ENCODE measurements around the gene PNPLA3.

Gene PNPLA3

DNA sequence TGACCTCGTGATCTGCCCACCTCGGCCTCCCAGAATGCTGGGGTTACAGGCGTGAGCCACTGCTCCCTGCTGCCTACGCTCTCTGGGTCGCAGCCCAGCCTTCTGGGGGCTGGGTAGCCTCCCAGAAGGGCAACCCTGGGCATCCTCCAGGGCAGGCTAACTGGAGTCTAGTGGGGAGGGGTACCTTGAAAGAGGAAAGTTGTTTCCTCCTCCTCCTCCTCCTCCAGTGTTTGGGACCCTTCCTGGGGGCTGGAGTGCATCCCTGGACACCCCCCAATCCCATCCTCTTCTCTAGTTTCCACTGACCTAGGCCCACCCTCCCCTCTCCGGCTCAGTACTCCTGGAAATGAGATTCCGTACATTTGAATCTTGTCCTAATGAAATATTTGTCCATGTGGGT lies 1.3 kb downstream of the PNPLA3 start:
- no peak for DNase-seq

DNA sequence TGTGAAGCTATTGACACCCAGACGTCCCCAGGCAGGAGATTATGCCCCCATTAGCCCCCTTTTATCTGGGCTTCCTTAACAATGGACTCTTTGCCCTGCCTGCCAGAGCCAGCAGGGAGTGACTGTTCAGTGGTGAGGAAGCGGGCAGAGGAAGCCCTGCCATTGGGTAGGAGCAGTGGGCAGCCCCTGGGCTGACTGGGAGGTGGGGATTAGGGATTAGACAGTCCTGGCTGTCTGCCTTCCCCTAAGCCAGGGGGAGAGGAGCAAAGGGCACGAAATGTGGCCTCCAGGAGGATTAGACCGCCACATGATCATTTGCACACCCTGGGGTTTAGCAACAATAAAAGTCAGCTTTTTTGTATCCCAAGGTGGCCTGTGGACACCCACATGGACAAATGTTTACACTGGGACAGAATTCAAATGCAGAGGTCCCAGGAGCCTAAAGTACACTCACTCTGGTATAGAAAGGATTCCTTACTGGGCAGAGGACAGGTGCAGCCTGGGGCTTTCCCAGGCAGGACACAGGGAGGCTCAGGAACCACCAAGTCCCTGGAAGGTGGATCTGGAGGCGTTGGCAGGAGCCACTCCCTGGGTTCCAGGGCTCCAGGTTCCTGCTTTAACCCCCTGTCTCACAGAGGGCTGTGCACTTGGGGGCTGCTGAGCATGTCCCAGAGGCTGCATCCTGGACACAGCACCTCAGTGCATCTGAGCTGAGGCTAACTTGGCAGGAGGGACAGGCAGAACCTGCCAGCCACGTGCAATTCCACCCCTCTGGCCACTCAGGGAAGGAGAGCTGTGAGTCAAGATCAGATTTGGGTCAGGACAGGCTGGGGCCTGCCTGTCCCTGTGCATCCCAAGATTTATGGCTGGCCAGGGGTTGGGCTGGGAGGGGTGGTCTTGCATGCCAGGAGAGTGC lies 2.1 kb downstream of the PNPLA3 start:
- DNase-seq, result no peak

DNA sequence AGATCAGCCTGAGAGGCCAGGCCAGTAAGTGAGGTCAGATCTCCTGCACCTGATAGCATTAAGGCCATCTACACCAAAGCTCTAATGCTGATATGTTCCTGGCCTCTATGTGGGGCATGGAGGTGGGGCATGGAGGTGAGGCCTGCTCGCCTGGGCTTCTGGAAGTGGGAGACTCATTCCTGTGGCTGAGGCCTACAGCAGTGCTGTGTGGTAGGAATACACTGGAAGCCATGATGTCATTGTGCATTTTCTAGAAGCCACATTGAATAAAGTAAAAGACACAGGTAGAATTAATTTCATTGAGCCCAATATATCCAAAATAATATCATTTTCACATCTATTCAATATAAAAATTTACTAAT lies 2.7 kb downstream of the PNPLA3 start:
- no peak for DNase-seq

DNA sequence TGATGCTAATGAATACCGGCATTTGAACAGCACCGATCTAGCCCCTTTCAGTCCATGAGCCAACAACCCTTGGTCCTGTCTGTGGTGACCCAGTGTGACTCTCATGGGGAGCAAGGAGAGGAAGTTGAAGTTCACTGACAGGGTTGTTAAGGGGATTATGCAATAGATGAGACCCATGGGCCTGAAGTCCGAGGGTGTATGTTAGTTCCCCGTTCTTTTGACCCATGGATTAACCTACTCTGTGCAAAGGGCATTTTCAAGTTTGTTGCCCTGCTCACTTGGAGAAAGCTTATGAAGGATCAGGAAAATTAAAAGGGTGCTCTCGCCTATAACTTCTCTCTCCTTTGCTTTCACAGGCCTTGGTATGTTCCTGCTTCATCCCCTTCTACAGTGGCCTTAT lies 4.9 kb downstream of the PNPLA3 start:
- DNase-seq, result no peak

DNA sequence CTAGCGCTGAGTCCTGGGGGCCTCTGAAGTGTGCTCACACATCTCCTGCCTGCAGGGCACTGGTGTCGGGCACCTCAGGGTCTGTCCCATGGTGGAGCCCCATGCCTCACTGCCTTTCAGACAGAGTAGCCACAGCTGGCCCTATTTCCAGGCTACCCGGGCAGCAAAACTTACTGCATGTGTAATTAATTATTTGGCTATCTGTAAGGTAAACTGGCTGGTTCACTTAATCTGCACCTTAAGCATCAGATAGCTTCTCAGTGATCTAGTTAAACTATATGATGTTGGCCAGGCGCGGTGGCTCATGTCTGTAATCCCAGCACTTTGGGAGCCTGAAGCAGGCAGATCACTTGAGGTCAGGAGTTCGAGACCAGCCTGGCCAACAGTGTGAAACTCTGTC lies 5.3 kb downstream of the PNPLA3 start:
- DNase-seq, result no peak

DNA sequence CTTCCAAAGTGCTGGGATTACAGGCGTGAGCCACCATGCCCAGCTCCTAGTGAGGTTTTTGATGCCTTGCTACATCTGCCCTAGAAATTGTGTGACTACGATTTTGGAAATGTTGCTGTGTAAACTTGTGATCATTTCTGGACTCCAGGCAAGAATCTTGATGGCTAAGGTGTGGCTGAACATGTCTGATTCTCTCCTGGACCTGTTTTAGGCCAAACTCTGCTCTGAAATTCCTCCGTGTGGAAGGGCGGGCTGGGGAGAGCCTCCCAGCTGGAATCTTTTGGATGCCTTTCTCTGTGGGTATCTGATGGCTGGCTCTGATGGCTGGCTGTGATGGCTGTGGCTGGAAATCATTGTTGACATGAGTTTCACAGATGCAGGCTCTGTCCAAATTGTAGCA lies 8.2 kb downstream of the PNPLA3 start:
- DNase-seq, result no peak

DNA sequence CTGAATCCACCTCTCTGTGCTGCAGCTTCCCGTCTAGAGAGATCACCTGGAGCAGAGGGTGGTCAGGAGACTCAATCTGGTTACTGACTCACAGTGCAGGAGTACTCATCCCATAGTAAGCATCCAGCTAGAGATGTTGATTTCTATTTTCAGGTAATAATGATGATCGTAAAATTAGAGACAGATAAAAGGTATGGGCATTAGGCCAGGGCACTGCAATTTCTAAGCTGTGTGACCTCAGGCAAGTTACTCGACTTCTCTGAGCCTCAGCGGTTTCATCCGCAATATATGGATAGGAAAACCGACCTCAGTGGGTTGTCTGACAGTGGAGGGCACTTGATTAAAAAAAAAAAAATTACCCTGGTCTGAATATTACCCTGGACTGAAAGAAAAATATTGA lies 17.8 kb downstream of the PNPLA3 start:
- no peak for DNase-seq

DNA sequence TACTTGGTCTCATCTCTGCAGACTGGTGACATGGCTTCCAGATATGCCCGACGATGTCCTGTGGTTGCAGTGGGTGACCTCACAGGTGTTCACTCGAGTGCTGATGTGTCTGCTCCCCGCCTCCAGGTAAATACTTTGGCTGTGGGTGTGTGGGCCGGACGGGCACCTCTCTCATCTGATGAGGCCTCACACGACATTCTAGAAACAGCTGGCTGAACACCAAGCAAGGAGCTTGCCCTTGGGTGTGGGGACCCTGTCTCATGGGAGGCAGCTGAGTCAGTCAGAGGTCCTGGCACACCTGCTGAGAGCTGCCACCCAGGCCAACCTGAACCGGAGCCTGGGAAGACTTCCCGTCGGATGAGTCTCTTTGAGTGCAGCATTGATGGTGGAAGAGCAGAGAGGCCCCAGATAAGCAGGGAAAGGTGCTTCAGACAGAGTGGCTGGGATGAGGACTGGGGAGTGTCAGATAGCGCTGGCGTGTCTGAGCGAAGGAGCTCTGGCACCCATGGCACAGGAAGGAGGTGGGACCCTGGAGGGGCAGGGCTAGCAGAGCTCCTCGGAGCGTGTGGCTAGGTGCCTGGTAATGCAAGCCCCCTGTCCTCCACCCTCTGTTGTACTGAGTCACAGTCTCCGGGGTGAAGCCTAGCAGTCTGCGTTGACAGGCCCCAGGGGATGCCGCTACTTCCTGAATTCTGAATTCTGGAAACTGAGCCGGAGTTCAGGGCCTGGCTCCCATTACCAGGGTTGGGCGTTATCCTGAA lies 21.2 kb downstream of the PNPLA3 start:
- no peak for DNase-seq

DNA sequence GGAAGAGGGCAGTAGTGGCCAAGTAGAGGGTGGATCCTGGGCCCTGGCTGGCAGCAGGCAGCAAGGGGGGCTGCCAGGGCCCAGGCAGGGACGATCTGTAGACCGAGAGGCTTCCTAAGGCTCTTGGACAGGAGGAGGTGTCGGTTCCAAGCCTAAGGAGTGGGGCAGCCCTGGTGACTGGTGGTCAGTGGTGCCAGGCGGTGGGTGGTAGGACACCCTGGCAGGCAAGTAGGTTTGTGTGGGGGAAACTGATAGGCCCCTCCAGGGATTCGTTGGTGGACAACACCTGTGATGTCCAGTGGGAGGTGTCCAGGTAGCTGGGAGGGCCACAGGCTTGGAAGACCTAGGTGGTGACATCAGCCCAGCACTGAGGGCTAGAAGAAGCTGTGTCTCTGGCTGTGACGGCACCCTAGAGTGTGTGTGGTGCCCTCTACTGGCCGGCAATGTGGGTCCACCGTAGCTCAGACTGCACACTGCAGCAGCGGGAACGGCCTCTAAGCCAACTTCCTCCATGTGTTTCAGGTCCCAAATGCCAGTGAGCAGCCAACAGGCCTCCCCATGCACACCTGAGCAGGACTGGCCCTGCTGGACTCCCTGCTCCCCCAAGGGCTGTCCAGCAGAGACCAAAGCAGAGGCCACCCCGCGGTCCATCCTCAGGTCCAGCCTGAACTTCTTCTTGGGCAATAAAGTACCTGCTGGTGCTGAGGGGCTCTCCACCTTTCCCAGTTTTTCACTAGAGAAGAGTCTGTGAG lies 22.2 kb downstream of the PNPLA3 start:
- DNase-seq, result peak in 8 of 14 donors; percentile 2 to 27 (median 16)

DNA sequence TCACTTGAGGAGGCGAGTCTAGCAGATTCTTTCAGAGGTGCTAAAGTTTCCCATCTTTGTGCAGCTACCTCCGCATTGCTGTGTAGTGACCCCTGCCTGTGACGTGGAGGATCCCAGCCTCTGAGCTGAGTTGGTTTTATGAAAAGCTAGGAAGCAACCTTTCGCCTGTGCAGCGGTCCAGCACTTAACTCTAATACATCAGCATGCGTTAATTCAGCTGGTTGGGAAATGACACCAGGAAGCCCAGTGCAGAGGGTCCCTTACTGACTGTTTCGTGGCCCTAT lies 22.7 kb downstream of the PNPLA3 start:
- DNase-seq, result no peak

DNA sequence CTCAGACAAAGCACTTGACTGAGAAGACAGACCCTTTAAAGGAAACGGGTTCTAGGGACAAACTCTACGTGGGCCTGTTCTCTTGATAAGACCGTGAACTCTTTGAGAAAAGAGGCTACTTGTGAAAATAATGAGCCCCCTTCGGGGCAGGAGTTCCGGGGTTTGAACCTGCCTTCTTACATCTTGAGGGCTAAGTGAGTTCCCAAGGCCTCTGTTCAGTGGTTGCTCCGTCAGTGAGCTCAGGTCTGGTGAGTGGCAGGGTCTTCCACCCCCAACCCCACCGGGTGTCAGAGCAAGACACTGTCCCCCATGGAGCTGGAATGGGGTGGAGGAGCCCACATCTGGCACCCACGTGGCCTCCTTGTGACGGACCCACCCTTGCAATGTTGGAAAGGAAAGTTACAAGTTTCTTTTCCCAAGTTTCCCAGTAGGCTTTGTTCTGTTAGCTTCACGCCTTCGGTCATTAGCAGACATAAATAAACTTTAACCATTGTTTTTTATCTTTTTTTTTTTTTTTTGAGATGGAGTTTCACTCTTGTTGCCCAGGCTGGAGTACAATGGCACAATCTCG lies 25.3 kb downstream of the PNPLA3 start:
- no peak for DNase-seq

DNA sequence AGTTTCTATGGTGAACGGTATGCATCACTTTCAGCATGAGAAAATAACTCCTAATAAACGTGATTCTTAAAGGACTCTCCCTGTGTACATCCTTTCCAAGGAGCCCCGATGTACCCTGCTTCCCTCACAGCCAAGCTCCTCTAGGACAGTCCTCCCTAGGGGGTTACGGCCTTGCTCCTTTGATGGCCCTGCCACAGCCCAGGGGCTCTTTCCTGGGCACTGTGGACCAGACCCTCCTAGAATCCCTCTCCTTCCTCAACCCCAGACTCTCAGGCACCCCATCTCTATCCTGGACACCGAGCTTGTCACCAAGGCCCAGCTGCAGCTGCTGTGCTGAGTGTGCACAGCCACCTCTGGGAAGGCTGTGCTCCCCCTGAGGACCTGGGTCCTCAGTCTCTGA lies 27.8 kb downstream of the PNPLA3 start:
- no peak for DNase-seq

DNA sequence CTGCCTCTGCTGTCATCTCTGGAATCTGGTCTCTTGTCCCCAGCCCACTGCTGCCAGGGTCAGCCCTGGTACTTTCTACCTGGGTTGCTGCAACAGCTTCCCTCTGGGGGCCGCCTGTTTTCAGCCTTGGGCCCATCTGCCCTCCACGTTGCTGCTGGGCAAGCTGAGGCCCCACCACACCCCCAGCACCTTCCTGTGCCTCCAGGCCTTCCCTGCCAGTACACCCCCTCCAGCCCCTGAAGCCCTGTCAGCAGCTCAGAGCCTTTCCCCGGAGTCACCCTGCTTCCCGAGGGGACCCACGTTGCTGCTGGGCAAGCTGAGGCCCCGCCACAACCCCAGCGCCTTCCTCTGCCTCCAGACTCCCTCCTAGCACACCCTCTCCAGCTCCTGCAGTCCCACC lies 28.4 kb downstream of the PNPLA3 start:
- no peak for DNase-seq

DNA sequence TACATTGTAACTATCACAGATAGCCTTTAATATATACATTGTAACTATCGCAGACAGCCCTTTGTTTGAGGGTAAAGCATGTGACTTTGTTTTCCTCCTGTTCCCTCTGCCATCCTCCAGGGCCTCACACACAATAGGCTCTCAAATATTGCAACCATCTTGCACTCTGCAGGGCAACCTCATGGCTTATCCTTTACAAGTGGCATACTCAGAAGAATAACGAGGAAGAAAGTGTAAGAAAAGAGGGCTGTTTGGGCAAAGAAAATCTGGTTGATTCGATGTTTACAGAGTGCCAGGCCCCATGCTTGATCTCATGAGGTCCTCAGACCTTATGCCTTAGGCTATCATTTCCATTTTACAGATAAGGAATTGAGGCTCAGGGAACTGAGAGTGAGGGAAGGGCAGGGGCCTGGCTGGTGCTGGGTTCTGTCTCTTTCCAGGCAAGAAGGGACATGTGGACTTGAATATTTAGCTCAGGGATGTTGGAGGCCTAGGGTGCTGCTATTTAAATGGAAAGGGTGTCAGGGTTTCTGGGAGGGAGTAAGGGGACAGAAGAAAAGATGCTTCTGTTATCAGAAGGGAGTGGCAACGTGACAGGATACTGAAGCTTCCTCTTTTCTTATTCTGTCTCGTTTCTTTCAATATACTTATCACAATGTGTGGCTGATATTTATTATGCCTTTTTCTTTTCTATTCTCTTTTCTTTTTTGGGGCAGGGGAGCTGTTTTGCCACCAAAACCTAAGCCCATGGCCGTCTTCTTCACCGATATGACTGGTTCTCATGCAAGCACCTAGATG lies 30.6 kb downstream of the PNPLA3 start:
- no peak for DNase-seq

DNA sequence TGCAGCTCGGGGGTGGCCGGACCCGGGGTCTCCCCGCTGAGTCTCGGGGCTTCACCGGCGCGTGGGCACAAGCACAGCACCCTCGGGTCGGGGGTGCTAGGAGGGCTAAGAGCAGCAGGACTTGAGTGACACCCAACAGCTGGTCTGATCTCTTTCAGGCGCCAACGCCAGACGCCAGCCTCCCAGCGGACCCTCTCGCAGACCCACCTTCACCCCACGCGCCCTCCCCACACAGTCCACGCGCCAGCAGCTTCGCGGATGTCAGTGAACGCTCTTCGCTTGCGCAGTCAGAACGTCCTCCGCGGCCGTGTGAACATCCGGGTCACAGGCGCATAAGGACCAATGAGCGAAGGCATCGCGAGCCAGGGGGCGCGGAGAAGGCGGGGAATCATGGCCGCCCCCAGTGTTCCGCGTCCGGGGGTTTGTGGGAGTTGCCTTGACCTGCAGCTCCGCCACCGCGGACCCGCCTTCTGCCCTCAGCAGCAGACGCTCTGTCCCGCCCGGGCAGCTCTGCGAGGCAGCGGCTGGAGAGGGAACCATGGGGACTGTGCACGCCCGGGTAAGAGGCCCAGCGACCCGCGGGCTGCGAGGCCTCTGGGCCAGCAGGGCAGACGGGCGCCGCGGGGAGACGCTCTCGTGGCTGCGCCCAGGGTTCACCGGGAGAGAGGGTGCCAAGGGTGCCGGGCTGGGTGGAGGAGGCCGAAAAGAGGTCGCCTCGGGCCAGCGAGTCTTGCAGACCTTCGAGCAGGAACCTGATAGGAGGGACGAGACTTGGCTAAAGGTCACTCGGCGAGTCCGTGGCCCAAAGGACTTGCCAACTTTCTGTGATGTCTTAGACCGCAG lies 31.7 kb downstream of the PNPLA3 start, which contains the start of gene SAMM50:
SAMM50 (plus strand) TSS at position 403 of the 843 bp plus-strand sequence; CDS start at position 539, 136 bp downstream.
- peak; percentile 61 to 93 (median 90) for DNase-seq

DNA sequence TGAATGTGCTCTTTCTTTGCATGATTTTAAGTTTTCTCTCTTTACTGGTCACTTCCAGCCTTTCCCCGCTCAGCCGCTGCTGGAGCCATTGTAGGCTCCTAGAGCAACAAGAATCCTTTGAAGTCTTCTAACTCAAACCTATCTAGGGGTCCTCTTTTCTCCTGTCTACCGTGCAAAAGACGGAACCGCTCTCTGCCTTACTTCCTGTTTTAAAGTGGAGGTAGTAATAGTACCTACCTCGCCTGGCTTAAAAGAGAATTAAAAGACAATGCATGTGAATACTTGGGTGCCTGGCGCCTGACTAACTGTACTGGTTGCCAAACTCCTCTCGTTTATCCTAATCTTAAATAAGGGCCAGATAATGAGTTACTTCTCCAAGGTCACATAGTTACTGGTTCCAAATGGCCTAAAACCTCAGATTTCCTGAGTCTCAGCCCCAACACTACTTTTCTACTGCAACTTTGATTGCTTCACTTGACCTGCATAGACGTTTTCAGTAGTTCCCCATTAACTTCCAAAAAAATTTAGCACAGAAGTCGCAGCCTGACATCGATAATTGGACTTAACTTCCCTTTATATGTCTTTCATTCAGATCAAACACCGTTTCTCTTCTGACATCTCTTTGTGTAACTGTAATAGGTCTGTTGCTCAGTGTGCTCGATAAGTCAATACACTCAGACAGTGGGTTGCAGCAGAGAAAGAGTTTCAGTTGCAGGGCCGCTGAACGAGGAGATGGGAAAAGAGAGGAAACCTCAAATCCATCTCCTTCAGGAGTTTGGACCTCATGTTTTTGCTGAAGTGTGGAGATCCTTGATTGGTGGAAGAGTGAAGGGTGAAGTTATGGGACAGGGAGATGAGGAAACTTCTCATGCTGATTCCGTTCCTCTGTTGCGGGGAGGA lies 32.5 kb downstream of the PNPLA3 start:
- no peak for DNase-seq

DNA sequence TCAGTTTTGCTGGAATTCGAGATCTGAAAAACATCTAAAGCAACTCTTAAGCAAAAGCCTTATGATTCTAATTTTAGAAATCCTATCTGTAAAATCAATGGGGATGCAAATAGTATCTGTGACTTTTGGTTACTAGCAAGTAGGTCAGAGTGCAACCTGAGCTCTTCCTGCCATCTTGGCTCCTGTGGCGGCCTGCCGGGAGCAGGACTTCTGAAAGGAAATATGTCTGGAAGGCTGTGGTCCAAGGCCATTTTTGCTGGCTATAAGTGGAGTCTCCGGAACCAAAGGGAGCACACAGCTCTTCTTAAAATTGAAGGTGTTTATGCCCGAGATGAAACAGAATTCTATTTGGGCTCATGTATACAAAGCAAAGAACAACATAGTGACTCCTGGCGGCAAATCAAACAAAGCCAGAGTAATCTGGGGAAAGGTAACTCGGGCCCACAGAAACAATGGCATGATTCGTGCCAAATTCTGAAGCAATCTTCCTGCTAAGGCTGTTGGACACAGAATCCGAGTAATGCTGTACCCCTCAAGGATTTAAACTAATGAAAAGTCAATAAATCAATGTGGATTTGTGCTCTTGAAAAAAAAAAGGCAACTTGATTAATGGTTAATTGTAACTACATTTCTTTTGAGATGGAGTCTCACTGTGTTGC lies 33.3 kb downstream of the PNPLA3 start:
- DNase-seq, result no peak

DNA sequence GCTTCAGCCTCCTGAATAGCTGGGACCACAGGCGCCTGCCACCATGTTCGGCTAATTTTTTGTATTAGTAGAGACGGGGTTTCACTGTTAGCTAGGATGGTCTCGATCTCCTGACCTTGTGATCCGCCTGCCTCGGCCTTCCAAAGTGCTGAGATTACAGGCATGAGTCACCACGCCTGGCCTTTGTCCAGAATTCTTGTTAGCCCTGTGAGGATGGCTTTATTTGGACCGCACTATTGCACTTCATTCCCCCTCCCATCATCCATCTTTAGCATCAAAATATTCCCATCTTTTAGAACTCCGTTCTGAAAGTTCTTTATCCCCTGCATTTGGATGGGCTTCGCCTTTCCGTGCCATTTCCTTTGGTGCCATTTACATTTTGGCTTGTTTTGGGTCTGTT lies 34.3 kb downstream of the PNPLA3 start:
- no peak for DNase-seq

DNA sequence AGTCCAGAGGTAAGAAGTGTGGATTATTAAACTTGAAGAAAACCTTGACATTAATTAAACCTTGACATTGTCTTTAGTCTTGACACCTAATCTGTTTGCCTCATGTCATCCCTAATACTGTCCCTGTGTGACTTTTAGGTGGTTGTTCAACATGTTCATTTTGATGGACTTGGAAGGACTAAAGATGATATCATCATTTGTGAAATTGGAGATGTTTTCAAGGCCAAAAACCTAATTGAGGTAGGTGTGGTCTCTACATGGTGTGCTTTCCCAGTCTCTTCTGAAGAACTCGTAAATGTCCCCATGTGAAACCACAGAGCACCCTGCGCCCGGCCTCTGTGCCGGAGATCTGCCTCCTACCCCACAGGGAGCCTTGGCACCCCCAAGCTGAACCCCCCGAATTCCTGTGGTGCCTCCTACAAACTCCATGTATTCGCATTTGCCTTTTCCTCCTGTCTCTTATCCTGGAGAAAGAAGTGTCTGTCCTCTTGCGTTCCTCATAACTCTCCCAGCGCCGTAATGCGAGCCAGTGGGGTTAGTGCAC lies 40.8 kb downstream of the PNPLA3 start:
- no peak for DNase-seq

Measured in C1 segment of cervical spinal cord (tissue), 14 donors.